ENCODE data around the gene PTPRT.

Gene PTPRT

DNA sequence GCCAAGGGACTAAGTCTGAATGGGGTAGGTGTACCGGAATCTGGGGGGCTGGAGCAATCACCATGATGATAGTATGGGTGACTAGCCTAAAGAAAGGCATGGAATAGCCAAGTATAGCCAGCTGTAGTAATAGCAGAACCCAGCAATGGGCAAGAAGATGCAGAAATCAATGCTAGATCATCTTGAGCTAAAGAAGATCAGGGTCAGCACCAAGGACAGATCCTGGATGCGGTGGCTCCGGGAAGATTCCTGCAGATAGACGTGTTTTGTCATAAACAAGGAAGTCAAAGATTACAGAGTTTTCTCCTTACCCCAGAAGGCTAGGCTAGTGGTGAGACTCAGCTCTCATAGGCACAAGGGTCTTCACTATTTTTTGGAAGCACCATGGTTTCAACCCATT, 1009.9 kb downstream of the PTPRT start:
- Histone ChIP-seq H3K9me3 (ENCODE audit: control insufficient read depth, insufficient read depth, low read depth, low read length) (no peaks in the 10 kb centered on the region), H3K4me3 (ENCODE audit: low read depth, low read length) (no peak overlapping the region), H3K4me1 (ENCODE audit: control insufficient read depth, insufficient read depth, low read length) (no peaks in the 10 kb centered on the region), H3K27ac (ENCODE audit: low read depth, low read length) (no peak overlapping the region), H3K9ac (ENCODE audit: low read length) (no peak overlapping the region), H3K36me3 (ENCODE audit: control insufficient read depth, insufficient read depth, low read length) (no peaks in the 10 kb centered on the region), H3K27me3 (ENCODE audit: control insufficient read depth, insufficient read depth, low read length) (peaks cover 18% of the 10 kb centered on the region)

DNA sequence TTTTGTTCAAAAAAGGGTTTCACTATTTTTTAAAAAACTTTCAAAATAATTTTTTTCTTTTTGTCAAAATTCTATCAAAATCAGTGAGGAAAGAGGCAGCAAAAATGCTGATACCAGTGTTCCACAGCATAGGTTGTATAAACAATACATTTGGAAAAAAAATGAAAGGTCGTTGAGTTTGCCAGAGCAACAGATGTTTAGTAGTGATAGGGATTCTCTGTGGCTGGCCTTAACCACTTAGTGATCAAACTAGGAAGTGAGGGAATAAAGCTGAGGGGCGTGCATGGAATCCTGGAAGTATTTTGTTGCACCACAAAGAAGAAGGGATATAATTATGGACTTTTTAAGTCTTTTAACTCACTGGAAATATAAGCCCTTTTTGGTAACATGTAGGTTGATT, 1016.3 kb downstream of the PTPRT start:
- no peaks in the 10 kb centered on the region for H3K9me3 ChIP-seq (ENCODE audit: control insufficient read depth, insufficient read depth, low read depth, low read length)
- H3K27me3 ChIP-seq (ENCODE audit: control insufficient read depth, insufficient read depth, low read length) = peaks cover 21% of the 10 kb centered on the region; the same call in 1 of the 2 replicates
- no peak overlapping the region for H3K27ac ChIP-seq (ENCODE audit: low read depth, low read length)
- no peaks in the 10 kb centered on the region for H3K36me3 ChIP-seq (ENCODE audit: control insufficient read depth, insufficient read depth, low read length)
- H3K4me1 ChIP-seq (ENCODE audit: control insufficient read depth, insufficient read depth, low read length) = no peaks in the 10 kb centered on the region
- H3K9ac ChIP-seq (ENCODE audit: low read length) = no peak overlapping the region
- no peak overlapping the region for H3K4me3 ChIP-seq (ENCODE audit: low read depth, low read length)

DNA sequence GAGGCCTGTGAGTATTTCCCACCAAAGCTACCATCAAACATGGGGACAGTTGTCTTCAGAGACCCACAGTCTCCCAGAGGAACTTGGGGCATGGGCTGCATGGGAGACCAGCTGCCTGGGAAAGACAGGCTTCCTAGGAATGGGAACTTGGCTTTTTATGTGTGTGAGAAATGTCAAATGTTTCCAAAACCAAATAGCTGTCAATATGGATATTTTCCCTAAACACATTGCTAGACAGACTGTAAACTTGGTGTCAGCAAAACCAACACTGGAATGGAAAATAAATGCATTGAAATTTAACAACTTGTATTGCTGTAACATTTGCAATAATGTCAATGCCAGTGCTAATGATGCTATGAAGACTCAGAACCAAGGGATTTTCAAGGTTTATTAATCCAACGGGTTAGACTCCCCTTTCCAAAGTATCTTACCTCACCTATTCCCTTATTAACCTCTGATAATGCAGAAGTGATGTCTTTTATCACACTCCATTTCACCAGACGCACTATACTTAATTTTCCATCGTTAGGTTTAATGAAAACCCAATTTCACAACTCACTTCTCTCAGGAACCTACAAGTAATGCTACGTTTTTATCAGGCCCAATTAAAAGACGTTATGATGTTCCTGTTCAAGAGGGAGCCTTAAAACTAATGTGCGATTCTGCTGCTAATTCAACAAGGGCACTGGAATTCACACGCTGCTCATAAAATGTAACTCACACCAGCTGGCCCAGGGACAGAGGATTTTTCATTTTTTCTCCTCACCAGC, 1025.4 kb downstream of the PTPRT start:
- H3K27me3 ChIP-seq (ENCODE audit: control insufficient read depth, insufficient read depth, low read length) = peaks cover 29% of the 10 kb centered on the region
- H3K27ac ChIP-seq (ENCODE audit: low read depth, low read length) = no peak overlapping the region
- no peak overlapping the region for H3K9ac ChIP-seq (ENCODE audit: low read length)
- H3K4me1 ChIP-seq (ENCODE audit: control insufficient read depth, insufficient read depth, low read length) = peaks cover 11% of the 10 kb centered on the region
- H3K36me3 ChIP-seq (ENCODE audit: control insufficient read depth, insufficient read depth, low read length) = no peaks in the 10 kb centered on the region
- no peak overlapping the region for H3K4me3 ChIP-seq (ENCODE audit: low read depth, low read length)
- no peaks in the 10 kb centered on the region for H3K9me3 ChIP-seq (ENCODE audit: control insufficient read depth, insufficient read depth, low read depth, low read length)

DNA sequence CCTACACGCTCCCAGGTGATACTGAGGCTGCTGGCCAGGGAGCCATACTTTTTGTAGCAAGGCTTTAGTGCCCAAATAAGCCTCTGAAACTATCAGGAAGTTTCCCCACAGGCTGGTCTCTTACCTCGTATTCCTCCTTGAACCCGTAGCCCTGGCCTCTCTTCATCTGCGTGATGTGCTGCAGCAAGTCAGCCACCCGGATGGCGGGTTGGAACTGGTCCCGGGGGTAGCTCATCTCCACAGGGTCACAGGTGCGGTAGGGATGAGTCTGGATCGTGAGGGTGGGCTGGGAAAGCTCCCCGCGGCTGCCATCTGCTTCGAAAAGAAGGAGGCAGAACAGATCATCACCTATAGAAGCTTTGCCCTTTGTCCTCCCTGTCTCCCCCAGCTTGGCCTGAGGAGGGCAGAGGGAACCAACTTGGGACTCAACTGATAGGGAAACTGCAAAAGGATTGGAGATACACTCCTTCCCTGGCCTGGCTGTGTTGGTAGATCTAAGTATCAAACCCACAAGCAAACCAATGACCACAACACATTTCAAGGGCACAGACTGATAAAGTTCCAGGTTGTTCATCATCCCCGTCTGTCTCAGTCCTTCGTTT, 1028.4 kb downstream of the PTPRT start:
- H3K27me3 ChIP-seq (ENCODE audit: control insufficient read depth, insufficient read depth, low read length) = peaks cover 20% of the 10 kb centered on the region; the same call in 1 of the 2 replicates
- H3K4me1 ChIP-seq (ENCODE audit: control insufficient read depth, insufficient read depth, low read length) = peaks cover 11% of the 10 kb centered on the region
- H3K36me3 ChIP-seq (ENCODE audit: control insufficient read depth, insufficient read depth, low read length) = no peaks in the 10 kb centered on the region
- no peak overlapping the region for H3K27ac ChIP-seq (ENCODE audit: low read depth, low read length)
- no peaks in the 10 kb centered on the region for H3K9me3 ChIP-seq (ENCODE audit: control insufficient read depth, insufficient read depth, low read depth, low read length)
- H3K9ac ChIP-seq (ENCODE audit: low read length) = no peak overlapping the region
- no peak overlapping the region for H3K4me3 ChIP-seq (ENCODE audit: low read depth, low read length)

DNA sequence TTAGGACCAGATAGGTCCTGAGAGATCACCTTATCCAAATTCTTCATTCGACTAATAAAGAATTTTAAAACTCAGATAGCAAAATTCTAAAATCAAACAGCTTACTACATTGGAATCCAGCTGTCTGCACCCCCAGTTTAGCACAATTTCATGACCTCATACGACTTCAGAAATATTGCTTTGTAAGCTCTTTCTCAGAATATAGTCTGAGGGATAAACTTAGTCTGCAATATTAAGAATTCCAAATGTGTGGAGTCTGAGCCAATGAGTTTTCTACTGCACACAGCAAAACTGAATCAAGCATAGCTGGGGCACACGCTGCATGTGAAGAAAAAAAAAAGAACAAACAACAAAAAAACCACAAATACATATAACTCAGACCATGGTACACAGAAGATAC, 1029.9 kb downstream of the PTPRT start:
- H3K36me3 ChIP-seq (ENCODE audit: control insufficient read depth, insufficient read depth, low read length) = no peaks in the 10 kb centered on the region
- H3K27me3 ChIP-seq (ENCODE audit: control insufficient read depth, insufficient read depth, low read length) = peaks cover 18% of the 10 kb centered on the region; the same call in 1 of the 2 replicates
- H3K4me1 ChIP-seq (ENCODE audit: control insufficient read depth, insufficient read depth, low read length) = peaks cover 11% of the 10 kb centered on the region
- H3K27ac ChIP-seq (ENCODE audit: low read depth, low read length) = no peak overlapping the region
- no peak overlapping the region for H3K9ac ChIP-seq (ENCODE audit: low read length)
- no peak overlapping the region for H3K4me3 ChIP-seq (ENCODE audit: low read depth, low read length)
- H3K9me3 ChIP-seq (ENCODE audit: control insufficient read depth, insufficient read depth, low read depth, low read length) = no peaks in the 10 kb centered on the region

DNA sequence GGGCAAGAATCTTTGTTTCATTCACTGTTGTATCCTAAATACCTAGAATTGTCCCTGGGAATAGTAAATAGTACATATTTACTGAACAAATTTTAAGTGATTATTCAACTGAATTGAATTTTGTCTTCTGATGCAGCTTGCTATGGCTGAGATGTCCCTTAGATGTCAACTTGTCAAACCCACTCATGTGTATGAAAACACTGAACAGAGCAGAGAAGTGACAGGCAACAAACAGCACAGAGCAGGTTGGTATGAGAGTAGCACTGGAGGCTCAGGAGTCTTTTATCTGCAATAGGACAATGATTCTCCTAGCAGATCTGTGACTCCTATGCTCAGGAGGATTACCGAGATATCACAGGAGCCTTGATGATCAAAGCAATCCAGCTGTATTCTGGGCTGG, 1031.4 kb downstream of the PTPRT start:
- Histone ChIP-seq H3K4me3 (ENCODE audit: low read depth, low read length) (no peak overlapping the region), H3K27me3 (ENCODE audit: control insufficient read depth, insufficient read depth, low read length) (peaks cover 13% of the 10 kb centered on the region; the same call in 1 of the 2 replicates), H3K9ac (ENCODE audit: low read length) (no peak overlapping the region), H3K9me3 (ENCODE audit: control insufficient read depth, insufficient read depth, low read depth, low read length) (no peaks in the 10 kb centered on the region), H3K4me1 (ENCODE audit: control insufficient read depth, insufficient read depth, low read length) (peaks cover 11% of the 10 kb centered on the region), H3K27ac (ENCODE audit: low read depth, low read length) (no peak overlapping the region), H3K36me3 (ENCODE audit: control insufficient read depth, insufficient read depth, low read length) (no peaks in the 10 kb centered on the region)

DNA sequence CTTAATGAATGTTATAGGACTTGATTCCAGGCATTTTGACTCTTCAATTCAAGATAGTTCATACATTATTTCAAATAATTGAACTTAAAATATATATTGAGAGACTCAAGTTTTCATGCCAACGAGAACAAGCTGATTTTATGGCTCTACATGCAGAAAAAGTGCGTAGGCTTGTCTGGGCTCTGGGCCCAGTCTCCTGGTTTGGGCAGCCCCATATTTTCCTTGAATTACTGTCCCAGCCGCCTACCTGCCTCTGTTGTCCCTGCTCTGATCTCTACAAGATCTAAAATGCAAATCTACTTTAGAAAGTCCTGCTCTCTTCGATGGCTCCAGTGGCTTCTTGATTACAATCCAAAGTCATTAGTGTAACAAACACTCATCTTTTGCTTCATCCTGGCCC, 1034.1 kb downstream of the PTPRT start:
- H3K27ac ChIP-seq (ENCODE audit: low read depth, low read length) = no peak overlapping the region
- H3K4me3 ChIP-seq (ENCODE audit: low read depth, low read length) = no peak overlapping the region

DNA sequence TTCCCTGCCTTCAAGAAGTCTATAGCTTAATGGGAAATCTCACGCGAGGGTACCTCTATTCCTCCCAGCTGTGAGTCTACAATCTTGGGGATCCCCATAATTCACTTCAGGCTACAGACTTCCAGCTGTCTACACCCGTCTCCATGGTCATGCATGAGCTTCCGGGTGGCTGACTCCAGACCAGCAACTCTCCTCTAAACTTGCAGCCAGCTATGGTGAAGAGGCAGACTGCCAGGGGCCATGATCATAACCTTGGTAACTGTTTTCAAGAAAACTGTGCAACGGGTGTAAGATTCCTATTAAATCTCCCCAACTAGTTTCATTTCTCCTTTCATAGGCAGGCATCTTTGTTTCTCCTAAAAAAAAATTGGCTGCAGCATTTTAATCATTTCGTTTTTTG, 1037.1 kb downstream of the PTPRT start:
- no peaks in the 10 kb centered on the region for H3K4me1 ChIP-seq (ENCODE audit: control insufficient read depth, insufficient read depth, low read length)
- no peaks in the 10 kb centered on the region for H3K36me3 ChIP-seq (ENCODE audit: control insufficient read depth, insufficient read depth, low read length)
- H3K27me3 ChIP-seq (ENCODE audit: control insufficient read depth, insufficient read depth, low read length) = 0 out of 2 replicates have a peak, but pooled peaks cover 3% of the 10 kb centered on the region
- H3K4me3 ChIP-seq (ENCODE audit: low read depth, low read length) = no peak overlapping the region
- no peaks in the 10 kb centered on the region for H3K9me3 ChIP-seq (ENCODE audit: control insufficient read depth, insufficient read depth, low read depth, low read length)
- no peak overlapping the region for H3K9ac ChIP-seq (ENCODE audit: low read length)
- no peak overlapping the region for H3K27ac ChIP-seq (ENCODE audit: low read depth, low read length)

More for the DNA sequence above, 1034.1 kb downstream of the PTPRT start:
- H3K9me3 ChIP-seq (ENCODE audit: control insufficient read depth, insufficient read depth, low read depth, low read length) = no peaks in the 10 kb centered on the region
- H3K36me3 ChIP-seq (ENCODE audit: control insufficient read depth, insufficient read depth, low read length) = no peaks in the 10 kb centered on the region
- peaks cover 2% of the 10 kb centered on the region; the same call in 1 of the 2 replicates for H3K27me3 ChIP-seq (ENCODE audit: control insufficient read depth, insufficient read depth, low read length)
- peaks cover 9% of the 10 kb centered on the region for H3K4me1 ChIP-seq (ENCODE audit: control insufficient read depth, insufficient read depth, low read length)
- no peak overlapping the region for H3K9ac ChIP-seq (ENCODE audit: low read length)

DNA sequence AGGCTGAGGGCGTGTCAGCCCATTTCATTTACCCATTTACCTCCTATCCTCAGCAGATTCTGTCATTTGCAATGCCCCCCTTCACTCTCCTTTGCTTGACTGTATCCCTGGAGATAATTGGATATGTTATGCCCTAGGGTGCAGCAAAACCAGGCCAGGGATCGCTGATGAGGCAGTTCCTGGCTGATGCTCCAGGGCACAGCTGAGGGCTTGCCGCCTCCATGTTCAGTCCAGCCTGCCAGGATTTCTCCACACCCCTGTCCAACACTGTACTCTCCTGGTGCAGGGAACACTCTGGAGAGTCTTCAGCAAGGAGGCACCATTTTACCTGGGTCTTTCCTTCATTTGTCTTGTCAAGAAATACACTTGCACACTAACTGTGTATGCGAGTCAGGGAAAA, 1039.5 kb downstream of the PTPRT start:
- H3K9me3 ChIP-seq (ENCODE audit: control insufficient read depth, insufficient read depth, low read depth, low read length) = no peaks in the 10 kb centered on the region
- peaks cover 3% of the 10 kb centered on the region; the same call in 1 of the 2 replicates for H3K27me3 ChIP-seq (ENCODE audit: control insufficient read depth, insufficient read depth, low read length)
- no peak overlapping the region for H3K9ac ChIP-seq (ENCODE audit: low read length)
- no peaks in the 10 kb centered on the region for H3K4me1 ChIP-seq (ENCODE audit: control insufficient read depth, insufficient read depth, low read length)
- no peak overlapping the region for H3K4me3 ChIP-seq (ENCODE audit: low read depth, low read length)
- H3K36me3 ChIP-seq (ENCODE audit: control insufficient read depth, insufficient read depth, low read length) = no peaks in the 10 kb centered on the region
- H3K27ac ChIP-seq (ENCODE audit: low read depth, low read length) = no peak overlapping the region

DNA sequence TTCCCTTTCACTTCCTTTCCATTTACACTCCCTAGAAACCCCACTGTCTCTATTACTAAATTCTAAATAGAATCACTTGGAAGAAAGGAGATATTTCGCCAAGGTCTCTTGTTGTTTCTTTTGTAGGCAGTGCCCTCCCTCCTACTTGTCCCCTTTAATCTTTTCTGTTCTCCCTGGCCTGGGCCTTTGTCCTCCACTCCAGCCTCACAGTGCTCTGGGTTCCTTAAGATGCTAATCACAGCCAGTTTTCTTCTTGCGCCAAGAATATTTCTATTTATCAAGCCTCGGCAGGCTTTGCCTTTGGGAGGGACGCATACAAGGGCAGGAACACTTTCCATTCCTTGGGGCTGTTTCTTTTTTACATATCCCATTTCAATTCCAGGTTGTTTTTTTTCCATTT, 1051.0 kb downstream of the PTPRT start:
- Histone ChIP-seq H3K9ac (ENCODE audit: low read length) (no peak overlapping the region), H3K36me3 (ENCODE audit: control insufficient read depth, insufficient read depth, low read length) (no peaks in the 10 kb centered on the region), H3K4me3 (ENCODE audit: low read depth, low read length) (no peak overlapping the region), H3K9me3 (ENCODE audit: control insufficient read depth, insufficient read depth, low read depth, low read length) (no peaks in the 10 kb centered on the region), H3K27ac (ENCODE audit: low read depth, low read length) (no peak overlapping the region), H3K4me1 (ENCODE audit: control insufficient read depth, insufficient read depth, low read length) (peaks cover 4% of the 10 kb centered on the region; the same call in 1 of the 2 replicates), H3K27me3 (ENCODE audit: control insufficient read depth, insufficient read depth, low read length) (0 out of 2 replicates have a peak, but pooled peaks cover 4% of the 10 kb centered on the region)

Data from HUES6 (cell line).